Fibroblast of skin of abdomen (primary cell): ENCODE data around the gene RPS26.

Source experiments
- DNase-seq: peaks from one replicate; pipeline ENCODE4 v3.0.0-alpha.2; 2013

Gene RPS26

DNA sequence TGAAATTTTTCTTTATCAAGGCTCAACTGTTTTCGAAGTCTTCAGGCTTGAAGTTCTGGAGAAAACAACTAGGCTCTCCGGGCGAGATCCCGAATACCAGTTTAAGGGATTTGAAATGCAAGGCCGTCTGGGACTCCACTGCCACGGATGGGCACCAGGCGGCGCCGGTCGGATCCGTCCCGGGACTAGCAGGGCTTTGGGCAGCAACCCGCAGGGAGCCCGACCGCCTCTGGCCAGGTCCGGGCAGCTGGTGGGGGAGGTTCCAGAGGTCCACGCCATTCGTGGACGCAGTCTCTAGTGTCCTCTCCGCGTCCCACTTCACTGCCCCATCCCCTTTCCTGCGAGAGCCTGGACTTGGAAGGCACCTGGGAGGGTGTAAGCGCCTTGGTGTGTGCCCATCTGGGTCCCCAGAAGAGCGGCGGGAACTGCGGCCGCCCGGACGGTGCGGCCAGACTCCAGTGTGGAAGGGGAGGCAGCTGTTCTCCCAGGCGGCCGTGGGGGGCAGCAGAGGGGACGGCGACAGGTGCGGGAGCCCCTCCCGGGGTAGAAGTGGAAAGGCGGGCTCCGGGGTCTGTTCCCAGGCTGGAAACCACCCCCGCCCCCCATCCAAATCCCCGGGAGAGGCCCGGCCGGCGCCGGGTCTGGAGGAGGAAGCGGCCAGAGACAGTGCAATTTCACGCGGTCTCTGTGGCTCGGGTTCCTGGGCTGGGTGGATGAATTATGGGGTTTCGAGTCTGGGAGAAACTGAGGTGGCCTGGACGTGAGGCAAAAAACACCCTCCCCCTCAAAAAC lies 37.4 kb downstream of the RPS26 start:
- DNase-seq = peak; percentile 60

DNA sequence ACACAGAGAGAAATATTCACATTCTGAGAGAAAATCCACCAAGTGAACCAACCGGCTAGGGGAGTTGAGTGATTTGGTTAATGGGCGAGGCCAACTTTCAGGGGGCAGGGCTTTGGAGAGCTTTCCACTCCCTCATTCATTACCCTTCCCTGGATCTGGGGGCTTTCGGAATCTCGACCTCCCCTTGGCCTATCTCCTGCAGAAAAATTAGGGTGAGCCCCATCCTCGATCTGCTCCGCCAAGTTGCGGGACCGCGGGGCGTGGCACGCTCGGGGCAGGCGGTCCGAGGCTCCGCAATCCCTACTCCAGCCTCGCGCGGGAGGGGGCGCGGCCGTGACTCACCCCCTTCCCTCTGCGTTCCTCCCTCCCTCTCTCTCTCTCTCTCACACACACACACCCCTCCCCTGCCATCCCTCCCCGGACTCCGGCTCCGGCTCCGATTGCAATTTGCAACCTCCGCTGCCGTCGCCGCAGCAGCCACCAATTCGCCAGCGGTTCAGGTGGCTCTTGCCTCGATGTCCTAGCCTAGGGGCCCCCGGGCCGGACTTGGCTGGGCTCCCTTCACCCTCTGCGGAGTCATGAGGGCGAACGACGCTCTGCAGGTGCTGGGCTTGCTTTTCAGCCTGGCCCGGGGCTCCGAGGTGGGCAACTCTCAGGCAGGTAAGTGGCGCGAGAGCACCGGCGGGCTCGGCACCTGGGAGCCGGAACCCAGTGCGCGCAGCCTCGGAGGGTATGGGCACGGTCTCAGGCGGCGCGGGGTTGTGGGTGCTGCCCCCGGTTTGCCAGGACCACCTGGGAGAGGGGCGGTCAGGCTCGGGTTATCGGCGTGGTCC lies 38.2 kb downstream of the RPS26 start, which contains the start of gene ERBB3:
Gene ERBB3, plus strand, starts transcription at position 443 of the 833 bp plus-strand sequence. Its CDS starts 136 bp downstream, at position 579.
- DNase-seq = peak; percentile 76

DNA sequence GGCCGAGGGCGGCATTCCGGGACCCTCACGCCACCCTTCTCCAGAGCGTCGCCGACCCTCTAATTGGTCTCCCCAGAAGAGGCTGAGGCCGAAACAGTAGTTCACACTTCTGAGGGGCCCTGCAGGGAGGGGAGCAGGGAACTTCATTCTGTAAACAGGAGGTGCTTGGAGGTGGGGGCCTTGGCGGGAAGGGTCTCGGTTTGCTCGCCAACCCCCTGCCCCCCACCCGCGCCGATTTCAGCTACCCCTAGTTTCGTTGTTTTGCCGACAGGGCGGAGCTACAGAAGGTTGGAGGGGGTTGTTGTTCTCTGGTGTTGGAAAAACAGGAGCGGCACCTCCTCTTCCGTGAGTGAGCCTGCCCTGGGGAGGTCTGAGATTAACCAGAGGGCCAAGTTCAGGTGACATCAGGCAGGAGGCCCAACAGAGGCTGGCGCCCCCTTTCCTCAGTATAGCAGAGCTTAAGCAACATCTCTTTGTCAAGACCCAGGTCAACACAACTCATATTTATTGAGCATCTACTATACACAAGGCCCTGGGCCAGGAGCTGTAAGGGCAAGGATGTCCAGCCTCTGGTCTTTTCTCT lies 38.9 kb downstream of the RPS26 start:
- no peak for DNase-seq

DNA sequence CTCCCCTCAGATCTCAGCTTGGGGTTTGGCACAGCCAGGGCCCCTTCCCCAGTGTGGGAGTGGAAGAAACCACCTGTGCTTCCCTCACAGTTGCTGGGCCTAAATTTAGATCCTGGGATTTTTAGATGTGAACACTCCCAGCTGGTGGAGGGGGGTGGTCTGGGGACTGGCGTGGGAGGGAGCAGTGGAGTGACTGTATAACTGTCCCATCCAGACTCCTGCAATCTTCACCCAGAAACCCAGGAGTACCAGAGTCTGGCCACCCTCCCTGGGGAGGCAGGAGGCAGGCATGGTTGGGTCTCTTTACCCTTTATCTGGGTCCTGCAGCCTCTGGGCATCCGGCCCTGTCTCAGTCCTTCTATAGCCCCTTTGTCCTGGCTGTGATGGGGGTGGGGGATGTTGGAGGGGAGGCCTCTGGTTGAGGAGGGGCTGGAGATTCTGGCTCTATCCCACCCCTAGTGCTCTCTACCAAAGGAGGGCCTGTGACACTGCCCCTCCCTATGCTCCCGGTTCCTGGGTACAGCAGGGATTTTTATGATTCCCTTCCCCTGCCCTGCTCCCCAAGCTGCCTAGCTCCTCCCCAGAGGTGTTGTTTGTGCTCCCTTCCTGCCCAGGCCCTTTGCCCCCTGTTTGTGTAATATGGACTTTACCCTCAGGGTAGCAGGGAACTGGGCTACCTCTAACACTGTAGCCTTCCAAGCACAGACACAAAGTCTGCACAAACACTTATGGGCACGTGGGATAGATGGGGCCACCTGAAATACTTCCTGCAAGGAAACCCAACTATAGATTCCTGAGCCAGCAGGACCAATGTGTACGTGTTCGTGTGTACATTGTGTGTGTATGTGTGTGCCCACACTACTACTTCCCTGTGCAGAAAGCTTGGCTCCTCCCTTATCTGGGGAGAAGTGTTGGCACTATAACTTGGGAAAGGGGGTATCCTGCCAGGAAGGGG lies 40.0 kb downstream of the RPS26 start:
- no peak for DNase-seq

DNA sequence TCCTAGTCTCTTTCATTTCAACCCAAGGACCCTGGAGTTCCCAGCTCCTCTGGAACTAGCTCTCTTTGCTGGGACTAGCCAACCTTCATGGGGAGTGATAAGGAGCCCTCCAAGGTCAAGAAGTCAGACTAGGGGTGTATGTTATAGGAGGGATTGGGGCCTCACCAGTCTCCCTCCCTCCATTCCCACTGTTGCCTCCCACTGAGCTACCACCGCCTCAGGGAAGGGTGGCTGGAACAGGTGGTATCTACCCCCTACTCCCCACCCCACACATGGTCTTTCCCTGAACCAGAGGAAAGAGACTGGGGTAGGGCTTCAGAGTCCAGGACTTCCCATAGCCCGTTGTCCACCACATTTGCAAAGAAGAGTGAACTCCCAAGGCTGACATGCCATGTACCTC lies 40.7 kb downstream of the RPS26 start:
- DNase-seq = no peak

DNA sequence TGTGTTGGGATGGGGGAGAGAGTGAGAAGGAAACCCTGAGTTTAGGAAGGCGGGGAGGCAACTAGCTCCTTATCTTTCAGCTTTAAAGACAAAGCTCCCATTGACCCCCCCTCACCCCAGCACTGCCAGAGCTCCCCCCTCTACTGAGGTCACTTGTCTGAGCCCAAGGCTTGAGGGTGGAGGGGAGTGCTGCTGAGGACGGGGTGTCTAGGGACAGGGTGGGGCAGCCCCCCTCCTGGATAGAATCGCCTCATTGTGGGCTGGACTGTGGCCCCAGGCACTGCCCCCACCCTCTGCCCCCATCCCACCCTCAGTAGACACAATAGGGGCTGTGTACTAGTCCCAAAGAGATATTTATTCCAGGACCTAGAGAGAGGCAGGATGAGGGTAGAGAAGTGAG lies 41.2 kb downstream of the RPS26 start:
- DNase-seq = no peak

DNA sequence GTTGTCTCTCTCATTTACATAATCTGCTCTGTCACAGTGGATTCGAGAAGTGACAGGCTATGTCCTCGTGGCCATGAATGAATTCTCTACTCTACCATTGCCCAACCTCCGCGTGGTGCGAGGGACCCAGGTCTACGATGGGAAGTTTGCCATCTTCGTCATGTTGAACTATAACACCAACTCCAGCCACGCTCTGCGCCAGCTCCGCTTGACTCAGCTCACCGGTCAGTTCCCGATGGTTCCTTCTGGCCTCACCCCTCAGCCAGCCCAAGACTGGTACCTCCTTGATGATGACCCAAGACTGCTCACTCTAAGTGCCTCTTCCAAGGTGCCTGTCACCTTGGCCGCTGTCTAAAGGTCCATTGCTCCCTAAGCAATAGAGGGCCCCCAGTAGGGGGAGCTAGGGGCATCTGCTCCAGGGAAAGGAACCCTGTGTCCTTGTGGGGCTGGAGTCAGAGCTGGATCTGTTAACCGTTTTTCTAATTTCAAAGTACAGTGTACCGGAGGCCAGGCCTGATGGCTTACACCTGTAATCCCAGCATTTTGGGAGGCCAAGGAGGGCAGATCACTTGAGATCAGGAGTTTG lies 43.3 kb downstream of the RPS26 start:
- no peak for DNase-seq

DNA sequence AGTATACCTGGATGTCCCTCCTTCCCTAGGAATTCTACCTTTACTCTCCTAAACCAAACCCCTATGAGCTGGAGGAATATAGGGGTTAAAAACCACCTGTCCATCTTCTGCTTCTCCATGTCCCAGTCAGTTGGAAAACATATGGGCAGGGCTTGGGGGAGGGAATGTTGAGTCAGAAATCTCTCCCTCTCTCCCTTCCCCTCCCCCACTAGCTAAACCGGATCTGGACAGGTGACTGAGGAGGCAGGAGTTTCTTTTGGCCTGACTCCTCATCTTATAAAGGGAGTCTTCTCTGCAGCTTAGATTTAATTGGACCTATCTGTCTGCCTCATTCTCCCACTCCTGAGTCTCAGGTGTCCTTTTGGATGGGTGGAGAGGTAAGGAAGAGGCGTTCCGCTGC lies 44.4 kb downstream of the RPS26 start:
- DNase-seq = no peak

- no peak for DNase-seq
Measured at GRCh38 chr12:56086608-56087007, 44.9 kb downstream of the RPS26 start.

- no peak for DNase-seq
Measured at GRCh38 chr12:56087220-56087619, 45.5 kb downstream of the RPS26 start.
